Measurements from ENCODE around the gene POLR2I.

GRCh38 chr19:36073121-36073876 lies 41.4 kb downstream of the POLR2I start:
- no peak for TF ChIP-seq CTCF (IDR thresholded peaks at IDR 0.05)
- TF ChIP-seq EZH2 (IDR thresholded peaks at IDR 0.05; ENCODE audit: borderline replicate concordance, insufficient read depth, low read depth, low read length, poor library complexity, severe bottlenecking) = no peak
